Stimulated activated CD8-positive, alpha-beta memory T cell treated with anti-CD3 and anti-CD28 coated beads, Interleukin-15, amount 100 ng/mL, for 1 hour (primary cell): Measurements from ENCODE around the gene ST8SIA5.

ENCODE experiments used
- DNase-seq: peaks from one replicate; pipeline ENCODE4 v3.0.0-alpha.2; 2020; ENCODE audit warnings: low read depth

ST8SIA5 gene

GRCh38 chr18:46706968-46707367, 49.9 kb downstream of the ST8SIA5 start:
- no peak for DNase-seq

- no peak for DNase-seq
These were observed 51.3 kb downstream of the ST8SIA5 start for GRCh38 chr18:46705521-46705920.

- DNase-seq: no peak
These were observed 52.0 kb downstream of the ST8SIA5 start for GRCh38 chr18:46704816-46705215.

GRCh38 chr18:46704189-46704588, 52.7 kb downstream of the ST8SIA5 start:
- DNase-seq: no peak

GRCh38 chr18:46702471-46702870, 54.4 kb downstream of the ST8SIA5 start:
- no peak for DNase-seq

GRCh38 chr18:46700066-46700824, 56.6 kb downstream of the ST8SIA5 start:
- no peak for DNase-seq

GRCh38 chr18:46696702-46697101, 60.2 kb downstream of the ST8SIA5 start:
- DNase-seq: no peak

GRCh38 chr18:46696268-46696667, 60.6 kb downstream of the ST8SIA5 start:
- no peak for DNase-seq

GRCh38 chr18:46693996-46694395, 62.9 kb downstream of the ST8SIA5 start:
- no peak for DNase-seq

GRCh38 chr18:46688853-46689525, 67.9 kb downstream of the ST8SIA5 start:
- DNase-seq: no peak

- no peak for DNase-seq
These were observed 70.7 kb downstream of the ST8SIA5 start for GRCh38 chr18:46686186-46686585.

GRCh38 chr18:46683252-46683651, 73.6 kb downstream of the ST8SIA5 start:
- DNase-seq: no peak

GRCh38 chr18:46680784-46681695, 75.8 kb downstream of the ST8SIA5 start:
- no peak for DNase-seq

GRCh38 chr18:46679846-46680598, 76.8 kb downstream of the ST8SIA5 start:
- no peak for DNase-seq

- no peak for DNase-seq
These were observed 78.0 kb downstream of the ST8SIA5 start for GRCh38 chr18:46678785-46679399.

GRCh38 chr18:46678041-46678440, 78.8 kb downstream of the ST8SIA5 start:
- no peak for DNase-seq

- DNase-seq: no peak
These were observed 79.2 kb downstream of the ST8SIA5 start for GRCh38 chr18:46677611-46678010.

GRCh38 chr18:46676182-46676835, 80.5 kb downstream of the ST8SIA5 start:
- no peak for DNase-seq

- DNase-seq: no peak
These were observed 81.7 kb downstream of the ST8SIA5 start for GRCh38 chr18:46675112-46675511.

GRCh38 chr18:46672062-46672970, 84.5 kb downstream of the ST8SIA5 start:
- DNase-seq: no peak
